IPS-20b (cell line): ENCODE results near the gene HSD17B14.
"Not testable (repeated sequence)": the region's sequence is repeated elsewhere in the genome, so short reads cannot be mapped to it uniquely, and the experiment has no call there.

Experiments used
- H3K27ac ChIP-seq: one replicate; pipeline ENCODE4 v1.5.1; 2013; ENCODE audit warnings: low read length
- H3K27me3 ChIP-seq: 2 replicates; pipeline ENCODE4 v1.6.1; 2013; ENCODE audit warnings: mild to moderate bottlenecking, low read length, inconsistent platforms; ENCODE audit not compliant: insufficient read depth
- H3K36me3 ChIP-seq: 2 replicates; pipeline ENCODE4 v1.6.1; 2013; ENCODE audit warnings: low read depth, mild to moderate bottlenecking, inconsistent platforms, low read length, moderate library complexity; ENCODE audit not compliant: insufficient read depth
- H3K4me1 ChIP-seq: 2 replicates; pipeline ENCODE4 v1.6.1; 2013; ENCODE audit warnings: mild to moderate bottlenecking, control low read depth, inconsistent platforms, low read length, moderate library complexity; ENCODE audit not compliant: insufficient read depth
- H3K4me3 ChIP-seq: 2 replicates; pipeline ENCODE4 v1.5.1; 2013; ENCODE audit warnings: mild to moderate bottlenecking, low read length, inconsistent platforms
- H3K9ac ChIP-seq: 2 replicates; pipeline ENCODE4 v1.6.1; 2013; ENCODE audit warnings: low read depth, mild to moderate bottlenecking, inconsistent platforms, low read length, moderate library complexity
- H3K9me3 ChIP-seq: 2 replicates; pipeline ENCODE4 v1.6.1; 2013; ENCODE audit warnings: mild to moderate bottlenecking, low read depth, low read length, inconsistent platforms; ENCODE audit not compliant: insufficient read depth

The HSD17B14 gene

DNA sequence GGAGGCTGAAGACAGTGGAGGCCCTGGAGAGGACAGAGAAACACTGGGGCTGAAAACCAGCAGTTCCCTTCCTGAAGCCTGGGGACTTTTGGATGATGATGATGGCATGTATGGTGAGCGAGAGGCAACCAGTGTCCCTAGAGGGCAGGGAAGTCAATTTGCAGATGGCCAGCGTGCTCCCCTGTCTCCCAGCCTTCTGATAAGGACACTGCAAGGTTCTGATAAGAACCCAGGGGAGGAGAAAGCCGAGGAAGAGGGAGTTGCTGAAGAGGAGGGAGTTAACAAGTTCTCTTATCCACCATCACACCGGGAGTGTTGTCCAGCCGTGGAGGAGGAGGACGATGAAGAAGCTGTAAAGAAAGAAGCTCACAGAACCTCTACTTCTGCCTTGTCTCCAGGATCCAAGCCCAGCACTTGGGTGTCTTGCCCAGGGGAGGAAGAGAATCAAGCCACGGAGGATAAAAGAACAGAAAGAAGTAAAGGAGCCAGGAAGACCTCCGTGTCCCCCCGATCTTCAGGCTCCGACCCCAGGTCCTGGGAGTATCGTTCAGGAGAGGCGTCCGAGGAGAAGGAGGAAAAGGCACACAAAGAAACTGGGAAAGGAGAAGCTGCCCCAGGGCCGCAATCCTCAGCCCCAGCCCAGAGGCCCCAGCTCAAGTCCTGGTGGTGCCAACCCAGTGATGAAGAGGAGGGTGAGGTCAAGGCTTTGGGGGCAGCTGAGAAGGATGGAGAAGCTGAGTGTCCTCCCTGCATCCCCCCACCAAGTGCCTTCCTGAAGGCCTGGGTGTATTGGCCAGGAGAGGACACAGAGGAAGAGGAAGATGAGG, 37.4 kb upstream of the HSD17B14 start:
- peak overlapping the region; percentile 92; the same call in 1 of the 2 replicates for H3K9ac ChIP-seq
- peaks cover 8% of the 10 kb centered on the region for H3K4me1 ChIP-seq

DNA sequence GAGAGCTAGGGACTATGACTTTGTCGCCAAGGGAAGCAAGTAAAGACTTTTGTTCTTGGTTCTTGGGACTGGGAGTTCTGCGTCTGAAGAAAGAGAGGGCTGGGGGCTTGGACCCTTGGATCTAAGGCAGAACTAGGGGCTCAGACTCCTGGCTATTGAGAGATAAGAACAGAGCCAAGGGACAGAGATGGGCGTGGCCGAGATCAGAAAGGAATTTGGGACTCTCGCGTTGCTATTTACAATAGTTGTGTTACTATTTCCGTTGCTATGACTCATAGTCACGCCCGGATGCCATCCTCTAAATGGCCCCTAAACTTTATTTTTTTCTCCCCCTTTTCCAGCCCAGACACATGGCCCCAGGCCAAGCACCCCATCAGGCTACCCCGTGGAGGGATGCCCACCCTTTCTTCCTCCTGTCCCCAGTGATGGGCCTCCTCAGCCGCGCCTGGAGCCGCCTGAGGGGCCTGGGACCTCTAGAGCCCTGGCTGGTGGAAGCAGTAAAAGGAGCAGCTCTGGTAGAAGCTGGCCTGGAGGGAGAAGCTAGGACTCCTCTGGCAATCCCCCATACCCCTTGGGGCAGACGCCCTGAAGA, 36.7 kb upstream of the HSD17B14 start:
- no peaks in the 10 kb centered on the region for H3K9me3 ChIP-seq
- peaks cover 14% of the 10 kb centered on the region for H3K4me1 ChIP-seq
- no peaks in the 10 kb centered on the region for H3K27me3 ChIP-seq
- H3K27ac ChIP-seq = peak overlapping the region; percentile 88
- peak overlapping the region; percentile 94 for H3K4me3 ChIP-seq
- peaks cover 35% of the 10 kb centered on the region for H3K36me3 ChIP-seq
- H3K9ac ChIP-seq = peak overlapping the region; percentile 92

More for the DNA sequence above, 37.4 kb upstream of the HSD17B14 start:
- peak overlapping the region; percentile 94 for H3K4me3 ChIP-seq
- no peak overlapping the region for H3K27ac ChIP-seq
- H3K36me3 ChIP-seq = peaks cover 35% of the 10 kb centered on the region
- no peaks in the 10 kb centered on the region for H3K9me3 ChIP-seq
- H3K27me3 ChIP-seq = no peaks in the 10 kb centered on the region

DNA sequence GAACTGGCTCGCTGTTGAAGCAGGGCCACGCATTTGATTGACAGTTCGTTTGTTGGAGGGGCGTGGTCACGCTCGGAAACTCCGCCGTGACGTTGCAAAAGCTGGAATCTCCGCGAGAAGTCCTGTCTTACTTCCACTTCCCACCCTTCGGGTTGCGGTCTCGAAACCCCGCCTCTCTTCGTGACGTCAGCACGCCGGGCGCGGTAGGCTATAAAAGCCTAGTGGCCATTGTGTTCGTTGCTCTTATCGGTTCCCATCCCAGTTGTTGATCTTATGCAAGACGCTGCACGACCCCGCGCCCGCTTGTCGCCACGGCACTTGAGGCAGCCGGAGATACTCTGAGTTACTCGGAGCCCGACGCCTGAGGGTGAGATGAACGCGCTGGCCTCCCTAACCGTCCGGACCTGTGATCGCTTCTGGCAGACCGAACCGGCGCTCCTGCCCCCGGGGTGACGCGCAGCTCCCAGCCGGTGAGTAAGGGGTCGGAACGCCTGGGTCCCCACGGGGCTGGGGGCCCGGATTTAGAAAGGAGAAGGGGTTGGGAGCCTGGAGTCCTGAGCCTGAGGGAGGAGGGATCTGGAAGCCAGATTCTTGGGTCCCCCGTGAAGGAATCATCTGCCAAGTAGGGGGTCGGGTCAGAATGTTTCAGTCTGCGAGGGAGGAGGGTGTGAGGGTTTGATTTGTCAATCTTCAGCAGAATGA, 36.0 kb upstream of the HSD17B14 start, which contains the start of gene PPP1R15A:
Gene PPP1R15A (plus strand): TSS at position 240 of the 702 bp plus-strand sequence. CDS start 813 bp downstream, outside the sequence.
- Histone ChIP-seq H3K36me3 (peaks cover 35% of the 10 kb centered on the region), H3K4me1 (peaks cover 18% of the 10 kb centered on the region), H3K9ac (peak within 1 kb of the TSS; percentile 92), H3K27me3 (no peaks in the 10 kb centered on the region), H3K27ac (peak within 1 kb of the TSS; percentile 88), H3K4me3 (peak within 1 kb of the TSS; percentile 94), H3K9me3 (no peaks in the 10 kb centered on the region)

DNA sequence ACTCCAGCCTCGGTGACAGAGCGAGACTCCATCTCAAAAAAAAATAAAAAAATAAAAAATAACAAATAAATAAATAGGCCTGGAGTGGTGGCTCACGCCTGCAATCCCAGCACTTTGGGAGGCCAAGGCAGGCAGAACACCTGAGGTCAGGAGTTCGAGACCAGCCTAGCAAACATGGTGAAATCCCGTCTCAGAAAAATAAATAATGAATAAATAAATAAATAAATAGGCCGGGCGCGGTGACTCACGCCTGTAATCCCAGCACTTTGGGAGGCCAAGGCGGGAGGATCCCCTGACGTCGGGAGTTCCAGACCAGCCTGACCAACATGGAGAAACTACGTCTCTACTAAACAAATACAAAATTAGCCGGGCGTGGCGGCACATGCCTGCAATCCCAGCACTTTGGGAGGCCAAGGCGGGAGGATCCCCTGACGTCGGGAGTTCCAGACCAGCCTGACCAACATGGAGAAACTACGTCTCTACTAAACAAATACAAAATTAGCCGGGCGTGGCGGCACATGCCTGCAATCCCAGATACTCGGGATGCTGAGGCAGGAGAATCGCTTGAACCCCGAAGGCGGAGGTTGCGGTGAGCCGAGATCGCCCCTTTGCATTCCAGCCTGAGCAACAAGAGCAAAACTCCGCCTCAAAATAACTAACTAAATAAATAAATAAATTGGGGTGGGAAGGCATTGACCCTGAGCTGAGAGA, 35.3 kb upstream of the HSD17B14 start:
- not testable (repeated sequence) for H3K27me3 ChIP-seq, H3K27ac ChIP-seq, H3K9ac ChIP-seq, H3K9me3 ChIP-seq
- H3K4me3 ChIP-seq = peak overlapping the region; percentile 94; the same call in 1 of the 2 replicates
- H3K4me1 ChIP-seq = peaks cover 18% of the 10 kb centered on the region
- peaks cover 34% of the 10 kb centered on the region for H3K36me3 ChIP-seq

DNA sequence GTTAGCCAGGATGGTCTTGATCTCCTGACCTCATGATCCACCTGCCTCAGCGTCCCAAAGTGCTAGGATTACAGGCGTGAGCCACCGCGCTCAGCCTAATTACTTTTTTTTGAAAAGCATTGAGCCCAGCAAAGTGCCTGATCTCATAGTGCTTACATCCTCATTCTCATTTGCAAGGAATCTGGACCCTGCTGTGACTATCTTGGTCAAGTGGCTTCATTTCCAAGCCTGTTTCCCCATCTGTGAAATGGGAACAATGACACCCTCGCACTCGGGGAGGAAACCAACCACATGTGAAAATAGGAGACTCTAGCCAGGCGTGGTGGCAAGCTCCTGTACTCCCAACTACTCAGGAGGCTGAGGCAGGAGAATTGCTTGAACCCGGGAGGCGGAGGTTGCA, 33.8 kb upstream of the HSD17B14 start:
- Histone ChIP-seq H3K4me1 (peaks cover 18% of the 10 kb centered on the region), H3K27ac (no peak overlapping the region), H3K36me3 (peaks cover 19% of the 10 kb centered on the region), H3K4me3 (no peak overlapping the region), H3K9ac (no peak overlapping the region), H3K9me3 (no peaks in the 10 kb centered on the region), H3K27me3 (no peaks in the 10 kb centered on the region)

DNA sequence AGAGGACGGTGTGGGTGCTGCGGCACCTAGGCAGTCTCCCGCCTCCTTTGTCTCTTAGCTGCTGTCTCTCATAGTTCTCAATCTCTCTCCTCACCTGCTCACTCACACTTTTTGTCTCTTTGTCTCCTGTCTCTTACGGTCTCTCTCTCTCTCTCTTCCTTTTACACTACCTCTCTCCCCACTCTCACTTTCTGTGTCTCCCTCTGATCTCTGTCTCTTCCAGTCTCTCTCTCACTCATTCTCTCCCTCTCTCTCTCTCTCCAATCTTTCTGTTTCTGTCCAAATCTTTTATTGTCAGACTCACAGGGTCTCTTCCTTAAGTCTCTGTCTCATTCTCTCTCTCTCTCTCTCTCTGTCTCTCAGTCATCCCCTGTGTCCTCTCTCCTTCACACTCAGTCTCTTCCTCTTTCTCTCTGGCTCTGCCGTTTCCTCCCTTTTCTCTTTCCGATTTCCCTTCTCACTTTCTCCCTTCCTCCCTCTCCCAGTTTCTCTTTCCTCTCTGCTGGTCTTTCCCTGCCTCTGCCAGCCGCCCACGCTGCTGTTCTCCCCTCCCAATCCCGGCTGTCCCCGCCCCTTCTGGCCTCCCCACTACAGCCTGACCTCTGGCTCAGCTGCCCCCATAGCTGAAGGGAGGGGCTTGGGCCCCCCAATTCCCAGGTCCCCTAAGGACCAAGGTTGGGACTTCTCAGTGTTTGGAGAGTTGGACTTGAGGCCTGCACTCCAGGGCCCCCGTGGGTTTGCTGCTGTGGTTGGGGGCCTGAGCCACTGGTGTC, 32.0 kb upstream of the HSD17B14 start, which contains the start of gene PLEKHA4:
Gene PLEKHA4 (minus strand): TSS at position 504 of the 773 bp plus-strand sequence. CDS start 997 bp downstream, outside the sequence.
- H3K9me3 ChIP-seq = no peaks in the 10 kb centered on the region
- H3K4me1 ChIP-seq = peaks cover 14% of the 10 kb centered on the region
- H3K9ac ChIP-seq = peak within 1 kb of the TSS; percentile 83
- H3K27me3 ChIP-seq = no peaks in the 10 kb centered on the region
- H3K27ac ChIP-seq = peak within 1 kb of the TSS; percentile 33
- H3K36me3 ChIP-seq = peaks cover 1% of the 10 kb centered on the region; the same call in 1 of the 2 replicates
- H3K4me3 ChIP-seq = peak within 1 kb of the TSS; percentile 63

DNA sequence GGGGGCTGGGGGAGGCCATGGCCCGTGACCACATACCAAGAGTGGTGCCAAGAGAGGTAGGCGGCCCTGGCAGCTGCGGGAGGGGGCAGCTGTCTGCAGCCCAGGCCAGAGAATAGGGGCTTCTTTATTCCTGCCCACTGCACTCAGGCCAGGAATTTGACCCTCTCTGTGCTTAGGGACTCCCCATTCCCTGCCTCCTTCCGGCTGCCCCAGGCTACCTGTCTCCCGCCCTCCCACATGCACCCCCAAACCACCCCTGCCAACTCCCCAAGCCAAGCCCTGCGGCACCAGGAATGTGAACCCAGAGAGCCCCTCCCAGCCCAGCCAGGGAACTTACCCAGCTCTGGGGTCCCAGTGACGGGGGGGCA, 31.4 kb upstream of the HSD17B14 start:
- Histone ChIP-seq H3K9ac (peak overlapping the region; percentile 83; the same call in 1 of the 2 replicates), H3K27me3 (no peaks in the 10 kb centered on the region), H3K36me3 (no peaks in the 10 kb centered on the region), H3K4me1 (peaks cover 12% of the 10 kb centered on the region), H3K27ac (no peak overlapping the region), H3K4me3 (peak overlapping the region; percentile 63; the same call in 1 of the 2 replicates), H3K9me3 (no peaks in the 10 kb centered on the region)

DNA sequence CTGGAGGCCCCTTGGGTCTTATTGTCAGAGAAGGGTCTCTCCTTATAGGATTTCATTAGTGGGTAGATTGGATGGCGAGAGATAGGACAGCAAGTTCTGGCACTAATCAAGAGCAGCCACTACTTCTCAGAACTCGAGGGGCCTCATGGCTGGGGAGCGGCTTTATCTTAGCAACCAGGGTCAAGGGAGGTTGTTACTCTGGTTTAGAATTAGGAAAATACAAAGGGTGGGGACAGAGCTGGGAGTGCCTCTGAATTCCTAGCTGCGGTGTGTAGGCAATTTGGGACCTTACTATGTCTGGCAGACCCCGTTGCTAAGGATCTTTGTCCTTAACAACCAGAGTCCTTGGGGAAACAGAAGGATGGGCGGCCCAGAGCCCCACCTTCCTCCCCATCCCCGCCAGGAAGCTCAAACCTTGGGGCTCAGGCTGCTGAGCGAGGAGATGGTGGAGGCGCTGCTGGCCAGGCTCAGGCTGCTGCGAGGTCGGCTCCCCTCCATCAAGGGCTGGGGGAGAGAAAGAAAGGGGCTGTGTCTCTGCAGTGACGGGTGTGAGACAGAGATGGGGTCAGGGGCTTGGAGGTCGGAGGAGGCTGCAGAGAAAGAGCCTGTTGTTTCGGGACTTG, 30.9 kb upstream of the HSD17B14 start:
- H3K4me3 ChIP-seq = no peak overlapping the region; the same call in 1 of the 2 replicates
- H3K9me3 ChIP-seq = no peaks in the 10 kb centered on the region
- H3K27ac ChIP-seq = no peak overlapping the region
- peaks cover 12% of the 10 kb centered on the region for H3K4me1 ChIP-seq
- no peaks in the 10 kb centered on the region for H3K36me3 ChIP-seq
- H3K9ac ChIP-seq = no peak overlapping the region
- no peaks in the 10 kb centered on the region for H3K27me3 ChIP-seq

DNA sequence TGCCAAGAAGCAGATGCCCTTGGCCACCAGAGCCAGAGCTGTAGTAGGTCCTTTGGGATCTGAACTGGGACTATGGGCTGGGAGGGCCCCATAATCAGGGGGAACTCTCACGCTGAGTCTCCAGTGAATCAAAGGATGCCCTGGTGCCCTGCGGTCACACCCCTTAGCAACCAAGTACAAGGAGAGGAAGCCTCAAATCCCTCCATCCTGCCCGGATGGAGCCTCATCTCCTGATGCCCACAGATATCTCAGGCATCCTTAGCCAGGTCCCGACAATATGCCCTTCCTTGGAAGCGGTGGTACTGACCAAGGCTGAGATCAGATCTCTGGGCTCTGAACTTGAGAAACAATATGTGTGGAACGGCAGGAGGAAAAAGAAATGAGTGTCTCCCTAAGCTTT, 30.4 kb upstream of the HSD17B14 start:
- H3K27ac ChIP-seq = no peak overlapping the region
- H3K9ac ChIP-seq = no peak overlapping the region
- H3K4me3 ChIP-seq = no peak overlapping the region
- no peaks in the 10 kb centered on the region for H3K27me3 ChIP-seq
- H3K4me1 ChIP-seq = peaks cover 12% of the 10 kb centered on the region
- H3K9me3 ChIP-seq = no peaks in the 10 kb centered on the region
- no peaks in the 10 kb centered on the region for H3K36me3 ChIP-seq

DNA sequence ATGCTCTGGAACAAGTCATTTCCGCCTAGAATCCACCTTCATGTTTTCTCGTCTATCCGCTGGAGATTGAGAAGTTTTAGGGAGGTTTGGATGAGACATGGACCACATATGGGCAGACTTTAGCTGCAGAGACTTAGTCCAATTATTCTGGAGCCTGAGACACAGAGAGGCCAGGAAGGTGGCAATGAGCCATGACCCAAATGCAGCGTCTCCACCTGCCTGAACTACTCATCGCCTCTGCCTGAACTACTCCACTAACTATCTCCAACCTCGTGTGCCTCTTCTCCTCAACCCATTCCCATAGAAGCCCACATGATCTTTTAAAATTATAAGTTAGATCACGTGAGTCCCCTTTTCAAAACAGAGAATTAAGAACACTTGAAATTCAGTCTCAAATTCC, 26.5 kb upstream of the HSD17B14 start:
- no peak overlapping the region for H3K27ac ChIP-seq
- no peak overlapping the region for H3K9ac ChIP-seq
- no peaks in the 10 kb centered on the region for H3K36me3 ChIP-seq
- H3K4me1 ChIP-seq = peaks cover 2% of the 10 kb centered on the region; the same call in 1 of the 2 replicates
- H3K4me3 ChIP-seq = no peak overlapping the region
- H3K27me3 ChIP-seq = no peaks in the 10 kb centered on the region
- H3K9me3 ChIP-seq = no peaks in the 10 kb centered on the region
